Osteoblast (primary cell): ENCODE data around the gene POP4. TPM values are rescaled to one million over a fixed set of nuclear protein-coding genes. Genes with fewer than 3 reads are reported as not detected.

Experiments
- DNase-seq: peaks from one replicate; pipeline ENCODE4 v3.0.0; 2011; ENCODE audit warnings: low spot score, mixed read lengths; ENCODE audit not compliant: insufficient read length; ENCODE audit errors: missing footprints
- H2AFZ ChIP-seq: 2 replicates; pipeline ENCODE4 v1.6.0; 2011; ENCODE audit warnings: mild to moderate bottlenecking, low read length
- H3K27ac ChIP-seq: 2 replicates; pipeline ENCODE4 v1.5.1; 2011; ENCODE audit warnings: mild to moderate bottlenecking, low read depth, low read length, moderate library complexity
- H3K27me3 ChIP-seq: 2 replicates; pipeline ENCODE4 v1.6.0; 2012; ENCODE audit warnings: mild to moderate bottlenecking, control low read depth, inconsistent platforms, low read length, moderate library complexity; ENCODE audit not compliant: insufficient read depth
- H3K36me3 ChIP-seq: 2 replicates; pipeline ENCODE4 v1.5.1; 2011; ENCODE audit warnings: mild to moderate bottlenecking, low read length, control low read depth, moderate library complexity; ENCODE audit not compliant: insufficient read depth
- H3K4me1 ChIP-seq: 2 replicates; pipeline ENCODE4 v1.5.1; 2011; ENCODE audit warnings: mild to moderate bottlenecking, low read length, control low read depth, moderate library complexity; ENCODE audit not compliant: insufficient read depth
- H3K4me2 ChIP-seq: 2 replicates; pipeline ENCODE4 v1.6.0; 2011; ENCODE audit warnings: mild to moderate bottlenecking, low read length; ENCODE audit not compliant: insufficient read depth
- H3K4me3 ChIP-seq: fragments of 200-600 bp; sonication (generic); 3 replicates; pipeline ENCODE4 v1.5.1; 2012; ENCODE audit warnings: mild to moderate bottlenecking, low read length, inconsistent platforms; ENCODE audit not compliant: insufficient read depth
- H3K79me2 ChIP-seq: 2 replicates; pipeline ENCODE4 v1.6.0; 2012; ENCODE audit warnings: mild to moderate bottlenecking, low read length, control low read depth, inconsistent platforms; ENCODE audit not compliant: insufficient read depth
- H3K9me3 ChIP-seq: 2 replicates; pipeline ENCODE4 v1.5.1; 2011; ENCODE audit warnings: low read depth, low read length, control low read depth
- H4K20me1 ChIP-seq: 2 replicates; pipeline ENCODE4 v1.6.0; 2012; ENCODE audit warnings: mild to moderate bottlenecking, low read length, control low read depth; ENCODE audit not compliant: insufficient read depth
- CTCF ChIP-seq: IDR thresholded peaks from 2 replicates; pipeline ENCODE4 v1.5.1; 2011; ENCODE audit warnings: mild to moderate bottlenecking, low read depth, low read length, moderate library complexity; ENCODE audit errors: extremely low read depth
- total RNA-seq: library from RNA; depleted of rRNA; stranded (reverse); fragments of >200 nt; gene quantifications from 2 replicates; pipeline ENCODE4 v1.2.3, GENCODE V29; 2012

The POP4 gene
- total RNA-seq, 1 donor, result 59.4 TPM

GRCh38 chr19:29658221-29658991 is 52.3 kb downstream of the POP4 start:
- no peak for DNase-seq
- H3K4me3 ChIP-seq, result no peak overlapping the region
- H4K20me1 ChIP-seq, result no peaks in the 10 kb centered on the region
- no peaks in the 10 kb centered on the region for H3K79me2 ChIP-seq
- H3K36me3 ChIP-seq, result no peaks in the 10 kb centered on the region
- no peak overlapping the region for H2AFZ ChIP-seq
- H3K9me3 ChIP-seq, result no peaks in the 10 kb centered on the region
- H3K27ac ChIP-seq, result no peak overlapping the region
- H3K27me3 ChIP-seq, result no peaks in the 10 kb centered on the region
- H3K4me1 ChIP-seq, result peaks cover 27% of the 10 kb centered on the region
- no peak overlapping the region for H3K4me2 ChIP-seq
- no peak for TF ChIP-seq CTCF

- no peak for TF ChIP-seq CTCF
- no peak overlapping the region for H2AFZ ChIP-seq
- H3K4me3 ChIP-seq, result no peak overlapping the region
Measured at GRCh38 chr19:29660835-29661234, 54.8 kb downstream of the POP4 start.

GRCh38 chr19:29662278-29662603 is 56.2 kb downstream of the POP4 start:
- Histone ChIP-seq H2AFZ (peak overlapping the region; percentile 13), H3K4me2 (peak overlapping the region; percentile 82), H4K20me1 (peaks cover 12% of the 10 kb centered on the region)

More at GRCh38 chr19:29660835-29661234, 54.8 kb downstream of the POP4 start:
- Histone ChIP-seq H3K4me2 (no peak overlapping the region), H3K9me3 (no peaks in the 10 kb centered on the region), H3K36me3 (no peaks in the 10 kb centered on the region), H3K4me1 (peaks cover 45% of the 10 kb centered on the region), H3K79me2 (peaks cover 6% of the 10 kb centered on the region), H3K27me3 (no peaks in the 10 kb centered on the region), H3K27ac (peak overlapping the region; percentile 99), H4K20me1 (no peaks in the 10 kb centered on the region)
- DNase-seq, result no peak

More at GRCh38 chr19:29662278-29662603, 56.2 kb downstream of the POP4 start:
- peak overlapping the region; percentile 50 for H3K4me3 ChIP-seq
- H3K4me1 ChIP-seq, result peaks cover 59% of the 10 kb centered on the region
- H3K36me3 ChIP-seq, result no peaks in the 10 kb centered on the region
- no peaks in the 10 kb centered on the region for H3K27me3 ChIP-seq
- TF ChIP-seq CTCF, result no peak
- H3K27ac ChIP-seq, result peak overlapping the region; percentile 99
- peaks cover 12% of the 10 kb centered on the region for H3K79me2 ChIP-seq
- H3K9me3 ChIP-seq, result no peaks in the 10 kb centered on the region
- no peak for DNase-seq
